HG02571 (cell line): ENCODE data around the gene PYGO2.

Experiments used
- ATAC-seq: cut with Tn5 transposase; IDR thresholded peaks from one replicate; pipeline ENCODE4 v1.9.1; 2021; ENCODE audit warnings: mild to moderate bottlenecking, moderate library complexity; ENCODE audit not compliant: unreplicated experiment

PYGO2 gene, protein sequence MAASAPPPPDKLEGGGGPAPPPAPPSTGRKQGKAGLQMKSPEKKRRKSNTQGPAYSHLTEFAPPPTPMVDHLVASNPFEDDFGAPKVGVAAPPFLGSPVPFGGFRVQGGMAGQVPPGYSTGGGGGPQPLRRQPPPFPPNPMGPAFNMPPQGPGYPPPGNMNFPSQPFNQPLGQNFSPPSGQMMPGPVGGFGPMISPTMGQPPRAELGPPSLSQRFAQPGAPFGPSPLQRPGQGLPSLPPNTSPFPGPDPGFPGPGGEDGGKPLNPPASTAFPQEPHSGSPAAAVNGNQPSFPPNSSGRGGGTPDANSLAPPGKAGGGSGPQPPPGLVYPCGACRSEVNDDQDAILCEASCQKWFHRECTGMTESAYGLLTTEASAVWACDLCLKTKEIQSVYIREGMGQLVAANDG

GRCh38 chr1:154961207-154962155 is at the start of gene PYGO2:
PYGO2 (minus strand) TSS chr1:154961782; CDS start chr1:154961576, 206 bp downstream.
- ATAC-seq = peak; percentile 80

DNA sequence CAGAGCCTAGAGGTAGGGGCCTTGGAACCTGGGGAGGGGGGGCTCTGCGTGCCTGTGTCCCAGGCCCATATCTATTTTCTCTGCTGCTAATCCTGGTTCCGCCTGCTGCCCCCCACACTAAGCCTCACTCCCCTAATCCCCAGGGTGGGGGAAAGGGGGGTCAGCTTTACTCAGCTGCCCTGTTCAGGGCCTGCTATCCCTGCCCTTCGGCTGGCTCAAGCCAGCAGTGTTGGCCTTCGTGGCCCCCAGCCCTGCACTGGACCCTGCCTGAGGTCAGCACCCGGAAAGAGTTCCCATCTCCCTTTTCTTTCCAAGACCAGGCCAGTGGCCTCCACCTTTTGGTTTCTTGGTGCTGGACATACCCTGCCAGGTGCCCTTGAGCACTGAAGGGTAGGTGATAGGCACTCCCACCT is 49.4 kb upstream of the PYGO2 start:
- ATAC-seq = no peak

GRCh38 chr1:155010211-155010918 is 48.8 kb upstream of the PYGO2 start:
- no peak for ATAC-seq

DNA sequence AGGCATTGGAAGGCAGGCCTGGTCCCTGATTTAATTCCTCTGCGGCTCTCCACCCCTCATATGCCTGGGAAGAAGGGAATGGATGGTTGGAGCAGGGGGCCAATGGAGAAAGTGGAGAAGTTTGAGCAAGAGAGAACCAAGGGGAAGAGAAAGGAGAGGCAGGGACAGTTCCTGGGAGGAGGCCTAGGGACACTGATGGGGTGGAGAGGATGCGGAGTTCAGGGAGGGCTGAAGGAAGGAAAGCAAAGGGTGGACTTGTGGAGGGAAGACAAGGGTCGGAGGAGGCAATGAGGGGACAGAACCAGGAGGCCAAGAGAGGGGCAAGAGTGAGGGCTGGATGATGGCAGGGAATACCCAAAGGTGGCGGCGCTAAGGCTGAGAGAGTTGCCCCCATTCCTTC is 48.2 kb upstream of the PYGO2 start:
- no peak for ATAC-seq

DNA sequence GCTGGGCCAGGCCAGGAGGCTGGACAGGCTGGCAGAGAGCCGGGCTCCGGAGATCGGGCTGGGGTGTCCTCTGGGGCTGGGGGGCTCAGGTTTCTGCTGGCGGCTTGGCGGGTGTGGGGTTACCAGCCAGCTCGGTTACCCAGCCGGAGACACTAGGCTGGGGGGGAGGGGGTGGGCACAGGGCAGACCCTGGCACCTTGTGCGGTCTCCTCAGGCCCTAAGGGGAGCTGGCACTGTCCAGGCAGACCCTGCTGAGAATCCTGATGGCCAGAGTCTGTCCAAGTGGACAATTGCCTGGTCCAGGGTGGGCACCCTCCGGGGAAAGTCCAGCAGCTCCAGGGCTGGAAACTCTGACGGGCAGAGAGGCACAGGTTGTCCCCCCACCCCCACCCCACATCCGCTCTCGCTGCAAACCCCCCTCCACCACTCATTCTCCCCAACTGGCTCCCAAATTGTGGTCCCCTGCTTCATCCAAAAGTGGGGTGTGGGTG is 47.7 kb upstream of the PYGO2 start:
- ATAC-seq = no peak

GRCh38 chr1:155008015-155008941 is 46.7 kb upstream of the PYGO2 start:
- no peak for ATAC-seq

DNA sequence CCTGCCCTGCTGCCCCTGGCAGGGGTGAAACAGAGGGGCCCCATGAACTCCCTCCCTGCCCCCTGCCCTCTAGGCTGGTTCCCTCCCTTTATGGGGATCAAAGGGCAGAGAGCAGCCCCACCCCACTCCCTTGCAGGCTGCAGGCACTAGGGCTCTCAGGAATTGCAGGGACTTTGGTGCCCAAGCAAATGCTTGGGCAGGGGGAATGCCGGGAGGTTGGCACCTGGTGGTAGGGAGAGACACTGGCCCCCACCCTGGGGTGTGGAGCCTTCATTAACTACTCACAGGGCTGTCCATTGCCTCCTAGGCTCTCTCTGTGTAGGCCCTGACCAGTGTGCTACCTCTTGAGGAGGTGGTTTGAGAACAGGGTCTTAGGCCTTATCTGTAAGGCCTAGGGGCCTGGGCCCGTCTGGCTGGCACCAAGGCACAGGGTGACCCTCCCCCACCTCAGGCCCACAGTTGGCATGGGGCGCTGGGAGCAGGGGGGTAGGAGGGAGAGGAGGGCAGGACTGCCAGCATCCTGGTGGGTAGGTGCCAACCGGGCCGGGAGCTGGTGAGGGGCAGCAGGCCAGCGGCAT is 45.8 kb upstream of the PYGO2 start:
- no peak for ATAC-seq

- no peak for ATAC-seq
Measured at GRCh38 chr1:155006601-155007101, 45.1 kb upstream of the PYGO2 start.

DNA sequence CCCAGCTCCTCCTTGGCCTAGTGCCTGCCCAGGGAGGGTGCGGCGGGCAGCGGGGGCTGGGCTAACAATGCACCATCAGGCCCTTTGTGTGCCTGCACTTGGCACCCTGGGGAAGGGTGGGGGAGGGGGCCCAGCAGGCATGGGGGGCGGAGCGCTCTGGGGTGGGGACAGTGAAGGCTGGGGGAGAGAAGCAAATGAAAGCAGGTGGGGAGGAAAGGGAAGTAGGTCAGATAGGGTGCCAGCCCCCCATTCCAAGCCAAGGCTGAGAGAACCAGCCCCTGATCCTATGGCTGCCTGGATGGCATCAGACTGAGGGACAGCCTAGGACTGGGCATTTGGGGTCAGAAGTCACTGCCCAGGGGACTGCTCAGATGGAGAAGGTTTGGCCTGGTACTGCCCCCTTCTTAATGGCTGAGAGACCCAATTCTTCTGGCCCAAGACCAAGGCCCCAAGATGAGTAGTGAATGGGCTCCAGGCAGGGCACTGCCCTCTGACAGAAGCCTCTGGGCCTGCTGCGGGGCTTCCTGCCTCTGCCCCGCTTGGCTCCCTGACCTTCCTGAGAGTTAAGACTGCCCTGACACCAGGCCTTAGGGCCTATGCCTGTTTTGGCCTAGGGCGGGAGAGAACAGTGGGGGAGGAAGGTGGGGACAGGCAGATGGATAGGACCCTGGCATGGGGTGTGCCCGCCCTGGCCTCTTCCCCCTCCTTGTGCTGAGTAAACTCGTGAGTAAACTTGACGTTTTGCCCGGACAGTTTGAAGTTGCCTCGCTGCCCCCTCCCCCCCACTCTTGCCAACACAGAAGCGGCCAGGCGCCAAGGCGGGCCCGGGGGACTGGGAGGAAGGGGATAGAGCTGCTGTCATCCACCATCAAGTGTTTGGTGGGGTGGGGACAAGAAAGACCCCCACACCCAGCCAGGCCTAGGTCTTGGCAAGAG is 43.8 kb upstream of the PYGO2 start:
- ATAC-seq = no peak

GRCh38 chr1:155004352-155005075 is 42.9 kb upstream of the PYGO2 start:
- ATAC-seq = no peak

DNA sequence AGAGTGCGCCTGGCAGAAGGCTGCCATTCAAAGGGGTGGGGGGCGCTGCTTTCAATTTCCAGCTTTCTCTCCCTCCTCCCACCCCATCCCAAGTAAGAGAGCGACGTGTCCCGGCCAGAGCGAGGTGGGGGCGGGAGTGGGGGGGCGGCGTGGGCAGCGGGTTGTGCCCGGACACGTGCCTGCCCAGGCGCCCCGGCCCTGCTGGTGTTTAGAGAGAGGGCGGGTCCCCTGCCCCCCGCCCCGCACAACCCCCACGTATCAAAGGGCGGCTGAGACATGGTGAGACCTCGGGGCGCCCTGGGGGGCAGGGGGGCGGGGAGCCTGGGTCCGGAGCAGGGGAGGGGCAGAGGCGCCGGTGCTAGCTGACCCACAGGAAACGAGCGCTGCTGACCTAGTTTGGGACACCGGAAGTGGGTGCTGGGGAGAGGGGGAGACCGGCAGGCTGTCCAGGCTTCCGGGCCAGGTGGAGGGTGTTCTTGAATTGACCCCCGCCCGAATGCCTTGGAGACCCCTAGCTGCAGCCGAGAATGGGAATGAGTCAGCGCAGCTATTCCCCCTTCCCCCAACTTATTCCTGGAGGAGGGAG is 42.3 kb upstream of the PYGO2 start:
- no peak for ATAC-seq

DNA sequence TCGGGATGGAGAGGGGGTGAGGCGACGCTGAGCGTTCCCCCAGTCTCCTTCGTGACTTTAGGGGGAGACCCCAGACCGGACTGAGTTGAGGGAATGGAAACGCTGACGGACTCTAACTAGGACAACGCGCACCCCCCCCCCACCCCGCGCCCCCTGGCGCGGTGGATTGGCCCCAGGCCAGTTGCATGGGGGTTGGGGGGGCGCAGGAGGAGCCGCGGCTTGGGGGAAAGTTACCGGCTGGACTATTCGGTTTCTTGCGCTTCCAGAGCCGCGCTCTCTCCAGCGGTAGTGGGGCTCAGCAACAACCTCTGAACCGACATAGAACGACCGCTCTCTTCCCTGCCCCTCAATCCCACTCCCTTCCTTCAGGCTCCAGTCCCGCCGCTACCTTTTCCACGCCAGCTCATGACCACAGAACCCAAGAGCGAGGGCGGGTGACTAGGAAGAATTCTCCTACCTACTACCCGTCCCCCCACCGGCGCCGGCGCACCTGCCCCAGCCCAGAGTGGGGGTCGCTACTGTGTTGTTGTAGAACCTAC is 41.7 kb upstream of the PYGO2 start:
- no peak for ATAC-seq

- ATAC-seq = peak; percentile 4
Measured at GRCh38 chr1:155002464-155003226, 41.1 kb upstream of the PYGO2 start, which contains the start of gene ZBTB7B. ZBTB7B (plus strand) TSS chr1:155002802; CDS start chr1:155014661, 11,859 bp downstream.

- peak; percentile 45 for ATAC-seq
Measured at GRCh38 chr1:155001675-155002463, 40.3 kb upstream of the PYGO2 start.

GRCh38 chr1:155001425-155001674 is 39.8 kb upstream of the PYGO2 start:
- ATAC-seq = no peak
